Spinal cord (tissue), 10 donors: ENCODE measurements around the gene HTR4. TPM values are rescaled to one million over a fixed set of nuclear protein-coding genes. Genes with fewer than 3 reads are reported as not detected.

Source experiments
- DNase-seq, 6 donors: peaks; one replicate each; pipeline versions ENCODE4 v3.0.0 to v3.0.0-alpha.2; 2013 to 2015; ENCODE audit warnings: low spot score in 6 of 6, low read depth in 4 of 6
- H3K27ac ChIP-seq: one replicate; pipeline ENCODE4 v1.5.1; 2013; ENCODE audit warnings: low read depth, low read length, control low read depth
- H3K27me3 ChIP-seq: one replicate; pipeline ENCODE4 v1.6.1; 2013; ENCODE audit warnings: low read length; ENCODE audit not compliant: control insufficient read depth, insufficient read depth
- H3K36me3 ChIP-seq: one replicate; pipeline ENCODE4 v1.6.1; 2013; ENCODE audit warnings: low read length; ENCODE audit not compliant: control insufficient read depth, insufficient read depth
- H3K4me1 ChIP-seq: one replicate; pipeline ENCODE4 v1.6.1; 2013; ENCODE audit warnings: low read length; ENCODE audit not compliant: control insufficient read depth, insufficient read depth
- H3K4me3 ChIP-seq: one replicate; pipeline ENCODE4 v1.5.1; 2013; ENCODE audit warnings: low read depth, low read length, control low read depth
- H3K9me3 ChIP-seq: one replicate; pipeline ENCODE4 v1.6.1; 2013; ENCODE audit warnings: low read length; ENCODE audit not compliant: control insufficient read depth, insufficient read depth
- WGBS: methylation state at CpG from one replicate; pipeline ENCODE4 v1.1.5; 2013; ENCODE audit warnings: missing lambda C conversion rate; ENCODE audit not compliant: insufficient coverage; 5-methylcytosine and 5-hydroxymethylcytosine counted together
- polyA plus RNA-seq, 2 donors: library from polyadenylated mRNA; unstranded; fragments of 120-200 nt; gene quantifications; one replicate each; pipeline ENCODE4 v1.2.1, GENCODE V29; 2013; ENCODE audit not compliant: insufficient read length in 2 of 2
- total RNA-seq, 2 donors: library from RNA; depleted of rRNA in 1 of 2; stranded (reverse); fragments of 120-200 nt in 1 of 2; fragments of >200 nt in 1 of 2; gene quantifications; one replicate each; pipeline versions ENCODE4 v1.2.3 to v1.2.4, GENCODE V29; 2013 to 2014
- donor health status: healthy.

The HTR4 gene
- total and polyA plus RNA-seq, 4 donors, result 0.94 to 6.6 (median 1.6) TPM

- no peaks in the 10 kb centered on the region for H3K9me3 ChIP-seq
- H3K36me3 ChIP-seq, result no peaks in the 10 kb centered on the region
- WGBS, result 100% methylated on average over 1 of the region's 2 CpGs
- DNase-seq, result no peak
- H3K27me3 ChIP-seq, result no peaks in the 10 kb centered on the region
- H3K4me3 ChIP-seq, result no peak overlapping the region
- no peak overlapping the region for H3K27ac ChIP-seq
- H3K4me1 ChIP-seq, result no peaks in the 10 kb centered on the region
Measured at GRCh38 chr5:148623101-148623500, 31.2 kb downstream of the HTR4 start.

DNA sequence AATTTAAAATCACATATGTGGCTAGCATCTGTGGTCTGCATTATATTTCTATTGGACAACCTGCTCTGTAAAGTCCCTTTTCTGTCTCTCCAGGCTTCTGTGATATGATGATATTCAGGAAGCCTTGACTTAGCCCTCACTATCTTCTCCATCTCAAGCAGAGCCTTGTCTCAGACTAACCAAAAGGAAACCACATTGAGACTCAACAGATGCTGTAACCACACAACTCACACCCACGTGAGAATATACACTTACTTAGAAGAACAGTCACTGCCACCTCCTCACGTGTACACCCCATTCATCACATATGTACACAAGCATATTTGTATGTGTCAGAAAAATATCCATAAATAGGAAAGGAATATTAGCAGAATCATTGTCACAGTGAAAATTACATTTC lies 33.6 kb downstream of the HTR4 start:
- Histone ChIP-seq H3K4me3 (no peak overlapping the region), H3K27me3 (no peaks in the 10 kb centered on the region), H3K4me1 (no peaks in the 10 kb centered on the region), H3K36me3 (no peaks in the 10 kb centered on the region), H3K27ac (no peak overlapping the region), H3K9me3 (no peaks in the 10 kb centered on the region)
- DNase-seq, result no peak
- WGBS, result no CpG with 5 or more reads among the region's 2 CpGs

DNA sequence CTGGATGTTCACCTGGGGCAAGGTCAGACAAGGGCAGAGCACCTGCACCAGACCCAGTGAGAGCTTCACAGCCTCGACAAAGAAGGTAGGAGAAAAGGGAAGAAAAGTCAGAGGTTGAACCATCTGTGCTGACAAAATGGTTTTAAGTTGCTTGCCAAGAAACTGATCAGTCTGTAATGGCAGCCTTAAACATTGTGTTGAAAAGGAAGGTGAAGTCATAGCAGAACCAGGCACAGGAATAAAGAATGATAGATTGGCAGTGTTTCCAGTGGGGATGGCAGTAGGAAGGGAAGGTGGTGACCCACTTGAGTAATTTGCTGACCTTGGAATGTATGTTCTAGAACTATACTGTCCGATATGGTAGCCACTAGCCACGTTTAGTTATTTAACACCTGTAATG lies 34.2 kb downstream of the HTR4 start:
- H3K36me3 ChIP-seq, result no peaks in the 10 kb centered on the region
- H3K4me1 ChIP-seq, result no peaks in the 10 kb centered on the region
- H3K27ac ChIP-seq, result no peak overlapping the region
- 91% methylated on average over 2 of the region's 3 CpGs for WGBS
- no peaks in the 10 kb centered on the region for H3K9me3 ChIP-seq
- DNase-seq, result no peak
- H3K27me3 ChIP-seq, result no peaks in the 10 kb centered on the region
- no peak overlapping the region for H3K4me3 ChIP-seq

- H3K4me1 ChIP-seq, result no peaks in the 10 kb centered on the region
- H3K9me3 ChIP-seq, result no peaks in the 10 kb centered on the region
- H3K27ac ChIP-seq, result no peak overlapping the region
- no peaks in the 10 kb centered on the region for H3K36me3 ChIP-seq
- peak in 2 of 6 donors; percentile 10 to 20 for DNase-seq
- H3K27me3 ChIP-seq, result no peaks in the 10 kb centered on the region
- 7% methylated on average over 2 of the region's 3 CpGs for WGBS
- no peak overlapping the region for H3K4me3 ChIP-seq
Measured at GRCh38 chr5:148619484-148619883, 34.8 kb downstream of the HTR4 start.

GRCh38 chr5:148615644-148616275 lies 38.6 kb downstream of the HTR4 start:
- Histone ChIP-seq H3K4me1 (no peaks in the 10 kb centered on the region), H3K36me3 (no peaks in the 10 kb centered on the region), H3K9me3 (no peaks in the 10 kb centered on the region), H3K27ac (no peak overlapping the region), H3K27me3 (no peaks in the 10 kb centered on the region), H3K4me3 (no peak overlapping the region)
- 10% methylated on average over 2 of the region's 4 CpGs for WGBS
- peak in 2 of 6 donors; percentile 23 to 84 for DNase-seq

GRCh38 chr5:148607406-148607805 lies 46.9 kb downstream of the HTR4 start:
- H3K4me3 ChIP-seq, result no peak overlapping the region
- DNase-seq, result no peak
- no peaks in the 10 kb centered on the region for H3K27me3 ChIP-seq
- no peaks in the 10 kb centered on the region for H3K36me3 ChIP-seq
- H3K4me1 ChIP-seq, result no peaks in the 10 kb centered on the region
- H3K27ac ChIP-seq, result no peak overlapping the region
- no peaks in the 10 kb centered on the region for H3K9me3 ChIP-seq

GRCh38 chr5:148606296-148606695 lies 48.0 kb downstream of the HTR4 start:
- H3K27ac ChIP-seq, result no peak overlapping the region
- no peaks in the 10 kb centered on the region for H3K9me3 ChIP-seq
- no peaks in the 10 kb centered on the region for H3K27me3 ChIP-seq
- H3K4me3 ChIP-seq, result no peak overlapping the region
- no peaks in the 10 kb centered on the region for H3K4me1 ChIP-seq
- DNase-seq, result no peak
- no peaks in the 10 kb centered on the region for H3K36me3 ChIP-seq

GRCh38 chr5:148599187-148599586 lies 55.1 kb downstream of the HTR4 start:
- no CpG with 5 or more reads among the region's 1 CpG for whole genome bisulfite sequencing
- Histone ChIP-seq H3K4me1 (no peaks in the 10 kb centered on the region), H3K9me3 (no peaks in the 10 kb centered on the region), H3K27me3 (no peaks in the 10 kb centered on the region), H3K4me3 (no peak overlapping the region), H3K27ac (no peak overlapping the region), H3K36me3 (no peaks in the 10 kb centered on the region)
- DNase-seq, result no peak

DNA sequence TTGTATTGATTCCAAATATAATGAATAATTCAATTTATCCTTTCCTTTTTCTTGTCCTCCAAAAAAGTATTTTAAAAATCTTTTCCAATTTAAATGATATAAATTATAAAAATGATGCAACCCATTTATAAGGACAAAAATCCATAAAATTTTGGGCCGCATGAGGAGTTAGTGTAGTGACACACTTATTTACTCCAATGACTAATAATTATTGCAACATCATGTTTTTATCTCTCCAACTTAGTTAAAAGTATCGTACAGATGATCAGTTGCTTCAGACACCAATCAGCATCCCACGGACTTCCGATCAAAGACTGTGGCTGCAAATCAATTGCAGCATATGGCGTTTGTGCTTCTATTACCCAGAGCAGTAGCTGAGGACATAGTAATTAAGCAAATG lies 58.6 kb downstream of the HTR4 start:
- H3K9me3 ChIP-seq, result peaks cover 1% of the 10 kb centered on the region
- peak in 1 of 6 donors; percentile 7 for DNase-seq
- no peaks in the 10 kb centered on the region for H3K36me3 ChIP-seq
- H3K27ac ChIP-seq, result no peak overlapping the region
- H3K27me3 ChIP-seq, result no peaks in the 10 kb centered on the region
- H3K4me1 ChIP-seq, result no peaks in the 10 kb centered on the region
- 100% methylated on average over 1 of the region's 5 CpGs for WGBS
- H3K4me3 ChIP-seq, result no peak overlapping the region

- H3K27ac ChIP-seq, result no peak overlapping the region
- H3K27me3 ChIP-seq, result no peaks in the 10 kb centered on the region
- H3K36me3 ChIP-seq, result no peaks in the 10 kb centered on the region
- no peak for DNase-seq
- no peaks in the 10 kb centered on the region for H3K4me1 ChIP-seq
- WGBS, result 80% methylated on average over 1 of the region's 2 CpGs
- no peaks in the 10 kb centered on the region for H3K9me3 ChIP-seq
- H3K4me3 ChIP-seq, result no peak overlapping the region
Measured at GRCh38 chr5:148586796-148587195, 67.5 kb downstream of the HTR4 start.
